GM12878 (cell line): ENCODE results near the gene BRD2. TPM values are rescaled to one million over a fixed set of nuclear protein-coding genes. Genes with fewer than 3 reads are reported as not detected.

Experiments used
- ATAC-seq: fragments of 200-7000 bp; cut with Tn5 transposase; 3 replicates; pipeline ENCODE4 v1.9.1; 2020; ENCODE audit warnings: mild to moderate bottlenecking, moderate library complexity
- BruUV-seq: library from RNA; stranded (reverse); fragments of 400-500 nt; replicated peaks from 2 replicates; lab custom pipeline; 2021; lab: Mats Ljungman, UMichigan
- CTCF ChIA-PET: fragments of 300-600 bp; sonication (Branson Sonifier 250); formaldehyde crosslinking; extraction: SDS; loops from one replicate; lab custom pipeline; 2021; ENCODE audit warnings: inconsistent platforms; lab: Yijun Ruan, JAX
- POLR2A ChIA-PET: fragments of 350-600 bp; formaldehyde crosslinking; extraction: SDS; loops from one replicate; lab custom pipeline; 2021; ENCODE audit warnings: inconsistent platforms; lab: Charles Lee
- RAD21 ChIA-PET: fragments of 300-600 bp; sonication (Branson Sonifier 250); formaldehyde crosslinking; loops from one replicate; lab custom pipeline; 2023; ENCODE audit warnings: antibody characterized with exemption; ENCODE audit not compliant: unreplicated experiment; lab: Charles Lee
- SMC1A ChIA-PET: fragments of 300-600 bp; sonication (Branson Sonifier 250); formaldehyde crosslinking; loops from one replicate; lab custom pipeline; 2023; ENCODE audit not compliant: unreplicated experiment, uncharacterized antibody; lab: Charles Lee
- DNase-seq: peaks from one replicate; pipeline ENCODE4 v3.0.0-alpha.2; 2011; ENCODE audit warnings: low read depth, low spot score
- FAIRE-seq: peaks from 3 replicates; lab custom pipeline; 2011; peaks lifted over from hg19 to GRCh38; lab: Jason Lieb, UNC
- H2AFZ ChIP-seq: 2 replicates; pipeline ENCODE4 v1.6.0; 2011; ENCODE audit warnings: low read depth, low read length, control low read depth; ENCODE audit not compliant: control insufficient read depth
- H3K27ac ChIP-seq: 2 replicates; pipeline ENCODE4 v1.5.1; 2011; ENCODE audit warnings: control low read depth; ENCODE audit not compliant: control insufficient read depth, insufficient read depth
- H3K27me3 ChIP-seq, 2 experiments: replicated peaks in 1 of 2; 2 replicates each; pipeline versions ENCODE4 v1.6.0 to v1.6.1; 2011; ENCODE audit warnings: low read length in 1 of 2; ENCODE audit not compliant: control insufficient read depth in 2 of 2, insufficient read depth in 2 of 2
- H3K36me3 ChIP-seq, 2 experiments: 2 replicates each; pipeline ENCODE4 v1.5.1; 2011; ENCODE audit warnings: low read length in 1 of 2; ENCODE audit not compliant: control insufficient read depth in 2 of 2, insufficient read depth in 2 of 2
- H3K4me1 ChIP-seq: 2 replicates; pipeline ENCODE4 v1.6.1; 2011; ENCODE audit warnings: mild to moderate bottlenecking, low read length, moderate library complexity, mixed read lengths; ENCODE audit not compliant: control insufficient read depth, insufficient read depth
- H3K4me2 ChIP-seq: 2 replicates; pipeline ENCODE4 v1.6.0; 2011; ENCODE audit warnings: control low read depth; ENCODE audit not compliant: control insufficient read depth, insufficient read depth
- H3K4me3 ChIP-seq: fragments of 200-600 bp; sonication (generic); 2 replicates; pipeline ENCODE4 v1.5.1; 2016
- H3K79me2 ChIP-seq: 2 replicates; pipeline ENCODE4 v1.6.0; 2011; ENCODE audit warnings: low read length; ENCODE audit not compliant: control insufficient read depth, insufficient read depth
- H3K9ac ChIP-seq: 2 replicates; pipeline ENCODE4 v1.8.0; 2011; ENCODE audit warnings: low read length, control low read depth, mixed read lengths; ENCODE audit not compliant: control insufficient read depth, insufficient read depth
- H3K9me3 ChIP-seq: replicated peaks from 3 replicates; pipeline ENCODE4 v1.5.1; 2011; ENCODE audit warnings: mild to moderate bottlenecking, low read length; ENCODE audit not compliant: control insufficient read depth, insufficient read depth
- H4K20me1 ChIP-seq: 2 replicates; pipeline ENCODE4 v1.6.0; 2011; ENCODE audit not compliant: control insufficient read depth, insufficient read depth
- KDM1A ChIP-seq: fragments of 200-600 bp; sonication (generic); IDR thresholded peaks from 2 replicates; pipeline ENCODE4 v1.6.1; 2016; ENCODE audit warnings: borderline replicate concordance
- MLLT1 ChIP-seq: fragments of 450-650 bp; IDR thresholded peaks from 2 replicates; pipeline ENCODE4 v1.6.1; 2016; ENCODE audit warnings: mild to moderate bottlenecking
- SRF ChIP-seq, 2 experiments: IDR thresholded peaks; 2 replicates each; pipeline ENCODE4 v1.6.1; 2011; ENCODE audit warnings: low read depth in 2 of 2, low read length in 2 of 2, mild to moderate bottlenecking in 1 of 2, moderate library complexity in 1 of 2
- ZBTB4 ChIP-seq: fragments of 450-650 bp; formaldehyde crosslinking; IDR thresholded peaks from 2 replicates; pipeline ENCODE4 v1.4.0; 2022; ENCODE audit warnings: mild to moderate bottlenecking, moderate library complexity
- WGBS: methylation state at CpG from one replicate; pipeline ENCODE4 v1.1.6; 2016; ENCODE audit warnings: low lambda C conversion rate; ENCODE audit not compliant: insufficient replicate concordance, insufficient coverage; ENCODE audit errors: missing lambda C conversion rate; 5-methylcytosine and 5-hydroxymethylcytosine counted together
- in situ Hi-C: fragments of 300-500 bp; cut with MboI; formaldehyde crosslinking; loops from 9 replicates; pipeline ENCODE4 v1.14.3; 2018; ENCODE audit warnings: mixed read lengths
- intact Hi-C: fragments of 100-400 bp; cut with micrococcal nuclease; formaldehyde crosslinking; loops from one replicate; pipeline ENCODE4 v1.14.2; 2022; ENCODE audit not compliant: unreplicated experiment
- polyA plus RNA-seq, 11 experiments: library from polyadenylated mRNA; depleted of rRNA in 4 of 11; unstranded in 6 of 11; stranded (reverse) in 5 of 11; fragments of >200 nt; fragmentation: Nextera tagmentation in 4 of 11; fragmentation: Illumina TruSeq in 1 of 11; extraction: Ambion mirVana in 4 of 11; extraction: Trizol in 1 of 11; gene quantifications; 1 replicate in 1 of 11; 2 replicates in 10 of 11; pipeline versions ENCODE4 v1.2.1 to v1.2.3, GENCODE V29; 2011 to 2016; ENCODE audit warnings: inconsistent platforms in 2 of 11, missing spikeins in 2 of 11, low read depth in 1 of 11
- total RNA-seq, 4 experiments: library from RNA; depleted of rRNA in 3 of 4; stranded (reverse); fragments of >200 nt in 3 of 4; fragmentation: Illumina TruSeq in 1 of 4; extraction: Trizol in 1 of 4; gene quantifications; 2 replicates each; pipeline versions ENCODE4 v1.2.1 to v1.2.3, GENCODE V29; 2013 to 2021
- TF ChIP-seq, protein P1 (sequence below): fragments of 450-650 bp; IDR thresholded peaks from 2 replicates; pipeline ENCODE4 v1.6.1; 2017; ENCODE audit warnings: low read depth, mild to moderate bottlenecking, moderate library complexity
- TF ChIP-seq, protein P2 (sequence below): fragments of 450-650 bp; IDR thresholded peaks from 2 replicates; pipeline ENCODE4 v1.6.1; 2014; ENCODE audit warnings: mild to moderate bottlenecking
- TF ChIP-seq, protein P3 (sequence below): IDR thresholded peaks from 2 replicates; pipeline ENCODE4 v1.6.1; 2011; ENCODE audit warnings: low read depth, mild to moderate bottlenecking, low read length, moderate library complexity, borderline replicate concordance; ENCODE audit errors: extremely low read depth

Gene BRD2
- total and polyA plus RNA-seq, 10 of the 15 experiments (the other 5 are each of a cell fraction or from before 2014, with no cell fraction given), result 32.2 to 239 (median 139) TPM

DNA sequence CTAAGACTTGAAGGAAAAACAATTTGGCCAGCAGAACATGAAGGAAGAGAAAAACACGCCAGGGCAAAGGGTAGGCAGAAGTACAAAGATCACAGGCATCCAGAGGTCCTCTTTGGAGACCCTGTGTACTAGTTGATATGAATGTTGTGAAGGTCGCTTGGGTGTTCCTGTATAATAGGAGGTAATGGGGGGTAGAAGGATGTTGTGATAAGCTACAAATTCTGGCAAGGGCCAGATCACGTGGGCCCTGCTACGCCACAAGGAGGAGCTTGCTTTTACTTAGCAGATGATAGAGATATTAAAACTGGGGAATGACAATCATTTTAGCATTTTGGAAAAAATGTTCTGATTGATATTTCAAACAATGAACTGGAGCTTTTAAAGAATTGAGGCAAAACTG, 14.6 kb upstream of the BRD2 start (continued):
- no peak for TF ChIP-seq ZBTB4 (CRISPR knock-in tag)
- TF ChIP-seq KDM1A, result no peak
- no peak for TF ChIP-seq SRF (IDR thresholded peaks at IDR 0.05; ENCODE audit: low read depth in 2 of 2, low read length in 2 of 2)
- TF ChIP-seq, protein P1, sequence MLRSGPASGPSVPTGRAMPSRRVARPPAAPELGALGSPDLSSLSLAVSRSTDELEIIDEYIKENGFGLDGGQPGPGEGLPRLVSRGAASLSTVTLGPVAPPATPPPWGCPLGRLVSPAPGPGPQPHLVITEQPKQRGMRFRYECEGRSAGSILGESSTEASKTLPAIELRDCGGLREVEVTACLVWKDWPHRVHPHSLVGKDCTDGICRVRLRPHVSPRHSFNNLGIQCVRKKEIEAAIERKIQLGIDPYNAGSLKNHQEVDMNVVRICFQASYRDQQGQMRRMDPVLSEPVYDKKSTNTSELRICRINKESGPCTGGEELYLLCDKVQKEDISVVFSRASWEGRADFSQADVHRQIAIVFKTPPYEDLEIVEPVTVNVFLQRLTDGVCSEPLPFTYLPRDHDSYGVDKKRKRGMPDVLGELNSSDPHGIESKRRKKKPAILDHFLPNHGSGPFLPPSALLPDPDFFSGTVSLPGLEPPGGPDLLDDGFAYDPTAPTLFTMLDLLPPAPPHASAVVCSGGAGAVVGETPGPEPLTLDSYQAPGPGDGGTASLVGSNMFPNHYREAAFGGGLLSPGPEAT, result no peak

- POLR2A ChIA-PET, result interaction anchor here (0.6 to 13.5 kb wide), 17 partner anchors 7 to 121 kb away, joined by 3 to 486 read pairs (median 8); partner anchors contain the start of genes BRD2, HLA-DMB, HLA-DPB1 and PSMB9
- TF ChIP-seq MLLT1, result no peak
- TF ChIP-seq, protein P2, sequence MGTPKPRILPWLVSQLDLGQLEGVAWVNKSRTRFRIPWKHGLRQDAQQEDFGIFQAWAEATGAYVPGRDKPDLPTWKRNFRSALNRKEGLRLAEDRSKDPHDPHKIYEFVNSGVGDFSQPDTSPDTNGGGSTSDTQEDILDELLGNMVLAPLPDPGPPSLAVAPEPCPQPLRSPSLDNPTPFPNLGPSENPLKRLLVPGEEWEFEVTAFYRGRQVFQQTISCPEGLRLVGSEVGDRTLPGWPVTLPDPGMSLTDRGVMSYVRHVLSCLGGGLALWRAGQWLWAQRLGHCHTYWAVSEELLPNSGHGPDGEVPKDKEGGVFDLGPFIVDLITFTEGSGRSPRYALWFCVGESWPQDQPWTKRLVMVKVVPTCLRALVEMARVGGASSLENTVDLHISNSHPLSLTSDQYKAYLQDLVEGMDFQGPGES, result no peak
- TF ChIP-seq, protein P3, sequence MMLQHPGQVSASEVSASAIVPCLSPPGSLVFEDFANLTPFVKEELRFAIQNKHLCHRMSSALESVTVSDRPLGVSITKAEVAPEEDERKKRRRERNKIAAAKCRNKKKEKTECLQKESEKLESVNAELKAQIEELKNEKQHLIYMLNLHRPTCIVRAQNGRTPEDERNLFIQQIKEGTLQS, result no peak
Observed at GRCh38 chr6:32954267-32954666, 14.1 kb upstream of the BRD2 start.

More at GRCh38 chr6:32954267-32954666, 14.1 kb upstream of the BRD2 start:
- Histone ChIP-seq H4K20me1 (no peaks in the 10 kb centered on the region), H3K4me1 (peaks cover 33% of the 10 kb centered on the region), H3K36me3 (peaks cover 0 to 4% of the 10 kb centered on the region in 2 experiments; a peak in 2 of 4 replicates), H3K27ac (peak overlapping the region; percentile 51; the same call in 1 of the 2 replicates), H3K4me3 (no peak overlapping the region), H3K4me2 (no peak overlapping the region), H3K9ac (no peak overlapping the region), H3K79me2 (peaks cover 34% of the 10 kb centered on the region), H3K27me3 (no peaks in the 10 kb centered on the region), H2AFZ (no peak overlapping the region), H3K9me3 (no peaks in the 10 kb centered on the region)
- intact Hi-C loops, result no loop called here
- FAIRE-seq (no peak), ATAC-seq (no peak), DNase-seq (no peak)
- 81% methylated on average over 4 of the region's 4 CpGs for WGBS
- ChIA-PET SMC1A (interaction anchor here (0.6 to 11.3 kb wide), 22 partner anchors 16 to 443 kb away, joined by 3 to 354 read pairs (median 5); partner anchors contain the start of genes BRD2, HLA-DMB, PSMB8 and TAP1), RAD21 (interaction anchor here (0.8 to 8.3 kb wide), 13 partner anchors 13 to 116 kb away, joined by 3 to 224 read pairs (median 17); partner anchors contain the start of genes BRD2, HLA-DMB, PSMB9 and TAP1), CTCF (interaction anchor here (0.6 to 13.5 kb wide), 29 partner anchors 11 to 686 kb away, joined by 3 to 532 read pairs (median 7); partner anchors contain the start of genes BRD2, HLA-DMB, HLA-DPA1 and PSMB8)
- BruUV-seq, result no TSS peak
- in situ Hi-C loops, result loop anchor here (25.0 kb wide), 2 partner anchors 1392 to 1708 kb away; partner anchors contain the start of gene LTA
